Activated B cell treated with CpG ODN at 0.5 μM for 24 hours (primary cell): ENCODE data around the gene SHH. TPM values are rescaled to one million over a fixed set of nuclear protein-coding genes. Genes with fewer than 3 reads are reported as not detected.

ENCODE experiments used
- ATAC-seq: fragments of 200-7000 bp; cut with Tn5 transposase; one replicate; pipeline ENCODE4 v1.10.0; 2021; ENCODE audit warnings: low read depth, mild to moderate bottlenecking, moderate library complexity
- CTCF ChIA-PET: fragments of 350-600 bp; sonication (Branson Sonifier 250); formaldehyde crosslinking; loops from one replicate; lab custom pipeline; 2021; ENCODE audit warnings: antibody characterized with exemption; lab: Charles Lee
- POLR2A ChIA-PET: fragments of 350-600 bp; sonication (Branson Sonifier 250); formaldehyde crosslinking; loops from one replicate; lab custom pipeline; 2021; ENCODE audit warnings: antibody characterized with exemption; lab: Charles Lee
- DNase-seq: peaks from one replicate; pipeline ENCODE4 v3.0.0; 2022
- H3K27ac Mint-ChIP-seq: one replicate; pipeline ENCODE4 v1.8.0; 2020; ENCODE audit warnings: mixed read lengths
- H3K27me3 Mint-ChIP-seq: one replicate; pipeline ENCODE4 v1.8.0; 2021; ENCODE audit warnings: mixed read lengths
- H3K36me3 Mint-ChIP-seq: one replicate; pipeline ENCODE4 v1.8.0; 2021; ENCODE audit warnings: low read depth, mixed read lengths
- H3K4me1 Mint-ChIP-seq: one replicate; pipeline ENCODE4 v1.8.0; 2021; ENCODE audit warnings: mixed read lengths
- H3K4me3 Mint-ChIP-seq: one replicate; pipeline ENCODE4 v1.8.0; 2020; ENCODE audit warnings: mild to moderate bottlenecking, mixed read lengths
- H3K9me3 Mint-ChIP-seq: one replicate; pipeline ENCODE4 v1.8.0; 2020; ENCODE audit warnings: mixed read lengths
- CTCF ChIP-seq: fragments of 200-600 bp; IDR thresholded peaks from one replicate; pipeline ENCODE4 v1.8.0; 2022; ENCODE audit warnings: antibody characterized with exemption, mild to moderate bottlenecking
- intact Hi-C: fragments of 100-400 bp; cut with micrococcal nuclease; formaldehyde crosslinking; loops from one replicate; pipeline ENCODE4 v1.15.1; 2024
- total RNA-seq: library from RNA; stranded (reverse); gene quantifications from 2 replicates; pipeline ENCODE4 v1.2.3, GENCODE V29; 2022

Gene SHH
- total RNA-seq, 1 donor from 2014 or later: not detected

GRCh38 chr7:155857141-155857540 is 44.9 kb upstream of the SHH start:
- no peak overlapping the region for H3K4me3 Mint-ChIP-seq
- ATAC-seq (no peak), DNase-seq (no peak)
- no peak overlapping the region for H3K27ac Mint-ChIP-seq
- intact Hi-C loops: no loop called here
- H3K9me3 Mint-ChIP-seq: peaks cover 6% of the 10 kb centered on the region
- H3K4me1 Mint-ChIP-seq: no peaks in the 10 kb centered on the region
- H3K36me3 Mint-ChIP-seq: no peaks in the 10 kb centered on the region
- TF ChIP-seq CTCF: no peak
- peaks cover 3% of the 10 kb centered on the region for H3K27me3 Mint-ChIP-seq
- CTCF ChIA-PET: no interaction called here
- POLR2A ChIA-PET: no interaction called here

- Mint-ChIP-seq H3K27me3 (peaks cover 2% of the 10 kb centered on the region), H3K36me3 (no peaks in the 10 kb centered on the region), H3K9me3 (peaks cover 6% of the 10 kb centered on the region), H3K4me1 (no peaks in the 10 kb centered on the region), H3K27ac (no peak overlapping the region), H3K4me3 (no peak overlapping the region)
- ATAC-seq (no peak), DNase-seq (no peak)
- ChIA-PET CTCF (no interaction called here), POLR2A (no interaction called here)
- no peak for TF ChIP-seq CTCF
- intact Hi-C loops: no loop called here
Observed at GRCh38 chr7:155856656-155857055, 44.4 kb upstream of the SHH start.

GRCh38 chr7:155852426-155853301 is 40.4 kb upstream of the SHH start:
- Mint-ChIP-seq H3K4me1 (no peaks in the 10 kb centered on the region), H3K27ac (no peak overlapping the region), H3K36me3 (no peaks in the 10 kb centered on the region), H3K27me3 (peaks cover 2% of the 10 kb centered on the region), H3K9me3 (peaks cover 6% of the 10 kb centered on the region), H3K4me3 (no peak overlapping the region)
- ATAC-seq (no peak), DNase-seq (no peak)
- CTCF ChIA-PET: no interaction called here
- no peak for TF ChIP-seq CTCF
- intact Hi-C loops: no loop called here
- POLR2A ChIA-PET: no interaction called here

GRCh38 chr7:155851892-155852291 is 39.6 kb upstream of the SHH start:
- Mint-ChIP-seq H3K4me3 (no peak overlapping the region), H3K27me3 (peaks cover 2% of the 10 kb centered on the region), H3K4me1 (no peaks in the 10 kb centered on the region), H3K36me3 (no peaks in the 10 kb centered on the region), H3K27ac (no peak overlapping the region), H3K9me3 (peaks cover 6% of the 10 kb centered on the region)
- DNase-seq (no peak), ATAC-seq (no peak)
- intact Hi-C loops: no loop called here
- ChIA-PET CTCF (no interaction called here), POLR2A (no interaction called here)
- no peak for TF ChIP-seq CTCF

GRCh38 chr7:155850766-155851678 is 38.8 kb upstream of the SHH start:
- Mint-ChIP-seq H3K9me3 (peaks cover 6% of the 10 kb centered on the region), H3K36me3 (no peaks in the 10 kb centered on the region), H3K4me1 (no peaks in the 10 kb centered on the region), H3K4me3 (no peak overlapping the region), H3K27me3 (peaks cover 2% of the 10 kb centered on the region), H3K27ac (no peak overlapping the region)
- intact Hi-C loops: no loop called here
- ATAC-seq (no peak), DNase-seq (no peak)
- CTCF ChIA-PET: no interaction called here
- POLR2A ChIA-PET: no interaction called here
- no peak for TF ChIP-seq CTCF
